Ishikawa (cell line): Measurements from ENCODE around the gene HCN4.

Experiments
- CEBPB ChIP-seq: IDR thresholded peaks from 2 replicates; pipeline ENCODE4 v1.6.1; 2012
- CREB1 ChIP-seq: IDR thresholded peaks from 2 replicates; pipeline ENCODE4 v1.6.1; 2012; ENCODE audit warnings: low read depth
- EGR1 ChIP-seq: IDR thresholded peaks from 2 replicates; pipeline ENCODE4 v1.6.1; 2012
- EP300 ChIP-seq: IDR thresholded peaks from 2 replicates; pipeline ENCODE4 v1.6.1; 2012; ENCODE audit warnings: borderline replicate concordance
- FOXM1 ChIP-seq: IDR thresholded peaks from 2 replicates; pipeline ENCODE4 v1.6.1; 2012; ENCODE audit warnings: low read depth, borderline replicate concordance
- MAX ChIP-seq: IDR thresholded peaks from 2 replicates; pipeline ENCODE4 v1.6.1; 2012
- NFIC ChIP-seq: IDR thresholded peaks from 2 replicates; pipeline ENCODE4 v1.6.1; 2012
- RAD21 ChIP-seq: IDR thresholded peaks from 2 replicates; pipeline ENCODE4 v1.6.1; 2012; ENCODE audit warnings: low read depth
- REST ChIP-seq: IDR thresholded peaks from 2 replicates; pipeline ENCODE4 v1.6.1; 2012; ENCODE audit warnings: low read depth, mild to moderate bottlenecking
- TAF1 ChIP-seq: IDR thresholded peaks from 2 replicates; pipeline ENCODE4 v1.6.1; 2012; ENCODE audit warnings: low read depth, mild to moderate bottlenecking
- TCF12 ChIP-seq: IDR thresholded peaks from 2 replicates; pipeline ENCODE4 v1.6.1; 2012; ENCODE audit warnings: low read depth
- TEAD4 ChIP-seq: IDR thresholded peaks from 2 replicates; pipeline ENCODE4 v1.6.1; 2012
- USF1 ChIP-seq: IDR thresholded peaks from 2 replicates; pipeline ENCODE4 v1.6.1; 2012
- YY1 ChIP-seq: IDR thresholded peaks from 2 replicates; pipeline ENCODE4 v1.6.1; 2012; ENCODE audit warnings: low read depth
- ZBTB7A ChIP-seq: IDR thresholded peaks from 2 replicates; pipeline ENCODE4 v1.6.1; 2012; ENCODE audit warnings: low read depth

HCN4 gene

GRCh38 chr15:73320619-73321180, 48.1 kb downstream of the HCN4 start:
- no peak for TF ChIP-seq EGR1
- TF ChIP-seq TAF1: no peak
- no peak for TF ChIP-seq CEBPB
- no peak for TF ChIP-seq NFIC
- TF ChIP-seq CREB1: no peak
- TF ChIP-seq TCF12: no peak
- no peak for TF ChIP-seq YY1
- TF ChIP-seq ZBTB7A: no peak

GRCh38 chr15:73319460-73320245, 49.1 kb downstream of the HCN4 start:
- TF ChIP-seq USF1: no peak
- no peak for TF ChIP-seq REST
- no peak for TF ChIP-seq YY1
- TF ChIP-seq NFIC: no peak
- no peak for TF ChIP-seq TEAD4
- no peak for TF ChIP-seq RAD21
- no peak for TF ChIP-seq CEBPB
- TF ChIP-seq FOXM1: no peak
- no peak for TF ChIP-seq ZBTB7A
- no peak for TF ChIP-seq CREB1
- no peak for TF ChIP-seq TCF12
- no peak for TF ChIP-seq TAF1
- TF ChIP-seq MAX: no peak
- no peak for TF ChIP-seq EGR1
- no peak for TF ChIP-seq EP300

- no peak for TF ChIP-seq EGR1
Measured at GRCh38 chr15:73318463-73319351, 50.1 kb downstream of the HCN4 start.

GRCh38 chr15:73317651-73318462, 50.9 kb downstream of the HCN4 start:
- no peak for TF ChIP-seq YY1
- TF ChIP-seq TCF12: no peak
- TF ChIP-seq ZBTB7A: no peak
- TF ChIP-seq CEBPB: no peak
- no peak for TF ChIP-seq MAX
- no peak for TF ChIP-seq EGR1
- no peak for TF ChIP-seq CREB1

- TF ChIP-seq NFIC (no peak), TEAD4 (no peak), CREB1 (no peak), RAD21 (no peak), CEBPB (no peak), TCF12 (no peak), YY1 (no peak), EP300 (no peak), REST (no peak), ZBTB7A (no peak), TAF1 (no peak)
Measured at GRCh38 chr15:73313861-73314260, 54.9 kb downstream of the HCN4 start.
